ENCODE measurements around the gene GATA5.

The GATA5 gene

GRCh38 chr20:62485062-62485700 lies 9.4 kb upstream of the GATA5 start:
- in situ Hi-C loops (cut with MboI; ENCODE audit: low pct_unique_long_range_greater_than_20kb, low sequenced_read_pairs, unreplicated experiment), result no loop called here
- no peak for DNase-seq (ENCODE audit: low spot score)
- TF ChIP-seq CTCF (IDR thresholded peaks at IDR 0.05; ENCODE audit: extremely low read depth, insufficient read depth, missing control alignments), result no peak

GRCh38 chr20:62484478-62484877 lies 8.7 kb upstream of the GATA5 start:
- no peak for DNase-seq (ENCODE audit: low spot score)
- in situ Hi-C loops (cut with MboI; ENCODE audit: low pct_unique_long_range_greater_than_20kb, low sequenced_read_pairs, unreplicated experiment), result no loop called here
- TF ChIP-seq CTCF (IDR thresholded peaks at IDR 0.05; ENCODE audit: extremely low read depth, insufficient read depth, missing control alignments), result no peak

- in situ Hi-C loops (cut with MboI; ENCODE audit: low pct_unique_long_range_greater_than_20kb, low sequenced_read_pairs, unreplicated experiment), result no loop called here
- no peak for TF ChIP-seq CTCF (IDR thresholded peaks at IDR 0.05; ENCODE audit: extremely low read depth, insufficient read depth, missing control alignments)
- DNase-seq (ENCODE audit: low spot score), result no peak
These were observed 8.0 kb upstream of the GATA5 start for GRCh38 chr20:62483613-62484458.

GRCh38 chr20:62482974-62483373 lies 7.2 kb upstream of the GATA5 start:
- DNase-seq (ENCODE audit: low spot score), result no peak
- no peak for TF ChIP-seq CTCF (IDR thresholded peaks at IDR 0.05; ENCODE audit: extremely low read depth, insufficient read depth, missing control alignments)
- in situ Hi-C loops (cut with MboI; ENCODE audit: low pct_unique_long_range_greater_than_20kb, low sequenced_read_pairs, unreplicated experiment), result no loop called here

- no peak for TF ChIP-seq CTCF (IDR thresholded peaks at IDR 0.05; ENCODE audit: extremely low read depth, insufficient read depth, missing control alignments)
- DNase-seq (ENCODE audit: low spot score), result no peak
- in situ Hi-C loops (cut with MboI; ENCODE audit: low pct_unique_long_range_greater_than_20kb, low sequenced_read_pairs, unreplicated experiment), result no loop called here
These were observed 6.5 kb upstream of the GATA5 start for GRCh38 chr20:62482146-62482809.

GRCh38 chr20:62481425-62482145 lies 5.8 kb upstream of the GATA5 start:
- no peak for TF ChIP-seq CTCF (IDR thresholded peaks at IDR 0.05; ENCODE audit: extremely low read depth, insufficient read depth, missing control alignments)
- in situ Hi-C loops (cut with MboI; ENCODE audit: low pct_unique_long_range_greater_than_20kb, low sequenced_read_pairs, unreplicated experiment), result no loop called here
- DNase-seq (ENCODE audit: low spot score), result no peak

Measured in GM13977 (cell line).